ENCODE measurements around the gene HAND1.

Gene HAND1

DNA sequence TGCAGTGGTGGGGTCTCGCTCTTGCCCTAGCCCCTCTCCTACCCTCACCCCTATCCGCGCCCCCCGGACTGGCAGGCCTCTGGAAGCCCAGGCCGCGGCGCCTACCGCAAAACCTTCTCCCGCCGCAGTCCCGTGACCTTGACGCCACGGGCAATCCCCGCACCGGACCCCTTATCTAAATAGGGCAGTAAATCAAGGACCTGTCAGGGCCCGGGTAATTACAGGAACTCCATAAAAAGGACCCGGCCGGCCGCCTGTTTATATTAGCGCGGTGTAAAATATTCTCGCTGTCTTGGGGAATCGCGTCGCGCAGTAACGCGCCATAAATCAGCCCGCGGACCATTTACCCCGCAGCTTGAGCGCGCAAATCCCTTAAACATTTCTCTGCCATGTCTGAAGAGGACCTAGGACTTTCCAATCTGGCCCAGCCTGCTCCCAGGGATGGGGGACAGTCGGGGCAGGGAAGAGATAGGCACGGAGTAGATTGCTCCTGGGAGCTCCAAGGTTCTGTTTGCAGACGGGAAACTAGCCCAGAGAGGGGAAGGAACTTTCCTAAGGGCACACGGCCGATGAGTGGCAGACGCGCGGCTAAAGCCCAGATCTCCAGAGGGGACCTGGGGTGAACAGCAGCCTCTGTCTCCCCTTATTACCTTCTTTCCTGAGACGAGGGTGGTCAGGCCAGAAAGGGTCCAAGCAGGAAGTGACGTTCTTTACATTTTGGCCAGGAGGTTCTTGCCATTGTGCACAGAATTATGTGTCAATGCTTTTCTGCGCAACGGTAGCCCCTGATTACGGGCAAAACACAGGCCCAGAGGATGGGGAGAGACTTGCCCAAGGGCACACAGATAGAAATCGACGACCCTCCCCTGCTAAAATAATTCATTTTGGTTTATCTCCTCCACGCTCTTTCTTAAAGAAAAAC is 4.8 kb upstream of the HAND1 start:
- in situ Hi-C loops (cut with HindIII; ENCODE audit: low pct_ligation_motif_present, low pct_unique_long_range_greater_than_20kb, low sequenced_read_pairs), result no loop called here
- no peak for DNase-seq

DNA sequence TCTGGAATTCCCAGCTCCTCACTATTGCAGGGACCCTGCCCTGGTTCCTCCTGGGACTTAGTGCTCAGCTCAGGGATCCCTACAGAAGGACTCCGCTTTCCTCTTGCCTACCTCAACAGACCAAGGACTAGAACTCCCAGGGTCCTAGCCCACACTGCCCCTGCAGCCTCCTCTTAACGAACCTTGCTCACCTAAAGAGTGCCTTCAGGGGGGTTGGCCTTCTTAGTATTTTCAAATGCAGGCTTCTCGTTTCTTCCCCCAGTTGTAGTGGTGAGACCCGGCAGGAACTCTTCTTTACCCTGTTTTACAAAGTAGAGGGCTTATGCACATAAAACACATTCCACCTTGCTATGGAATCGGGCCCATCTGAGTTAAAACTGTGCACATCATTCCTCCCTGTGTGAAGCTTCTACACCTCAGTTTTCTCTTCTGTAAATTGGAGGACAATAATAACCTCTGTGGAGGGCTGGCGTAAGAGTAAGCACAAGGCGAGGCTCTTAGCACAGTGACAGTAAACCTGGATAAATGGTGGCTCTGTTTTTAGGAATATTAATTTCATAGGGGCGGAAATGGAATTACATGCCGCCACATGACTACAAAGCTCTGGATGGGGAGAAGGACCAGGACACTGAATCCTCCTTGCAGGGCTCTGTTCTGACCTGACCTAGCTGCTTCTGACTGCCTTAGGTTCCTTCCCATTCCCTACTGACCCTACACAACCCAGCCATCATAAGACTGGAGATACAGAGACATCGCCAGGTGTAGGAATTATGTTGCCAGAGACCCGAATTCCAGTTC is 3.8 kb upstream of the HAND1 start:
- in situ Hi-C loops (cut with HindIII; ENCODE audit: low pct_ligation_motif_present, low pct_unique_long_range_greater_than_20kb, low sequenced_read_pairs), result no loop called here
- DNase-seq, result no peak

DNA sequence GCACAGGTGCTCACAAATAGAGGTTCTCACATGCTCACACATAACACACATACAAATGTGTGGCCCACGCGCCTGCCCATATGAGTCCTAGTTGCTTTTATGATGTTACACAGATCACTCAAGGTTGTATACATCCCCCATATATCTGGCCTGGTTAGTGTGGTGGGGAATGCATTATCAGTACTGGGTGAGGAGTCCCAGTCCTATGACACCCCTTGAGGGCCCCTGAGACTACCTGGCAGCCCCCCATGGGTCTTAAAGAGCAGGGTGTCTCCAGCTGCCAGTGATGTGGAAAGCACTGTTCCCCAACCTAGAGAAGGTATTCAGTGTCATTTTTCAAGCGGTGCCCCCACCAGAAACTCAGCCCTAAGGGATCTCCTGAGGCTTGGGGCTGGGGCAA is 2.8 kb upstream of the HAND1 start:
- no peak for DNase-seq
- in situ Hi-C loops (cut with HindIII; ENCODE audit: low pct_ligation_motif_present, low pct_unique_long_range_greater_than_20kb, low sequenced_read_pairs), result no loop called here

DNA sequence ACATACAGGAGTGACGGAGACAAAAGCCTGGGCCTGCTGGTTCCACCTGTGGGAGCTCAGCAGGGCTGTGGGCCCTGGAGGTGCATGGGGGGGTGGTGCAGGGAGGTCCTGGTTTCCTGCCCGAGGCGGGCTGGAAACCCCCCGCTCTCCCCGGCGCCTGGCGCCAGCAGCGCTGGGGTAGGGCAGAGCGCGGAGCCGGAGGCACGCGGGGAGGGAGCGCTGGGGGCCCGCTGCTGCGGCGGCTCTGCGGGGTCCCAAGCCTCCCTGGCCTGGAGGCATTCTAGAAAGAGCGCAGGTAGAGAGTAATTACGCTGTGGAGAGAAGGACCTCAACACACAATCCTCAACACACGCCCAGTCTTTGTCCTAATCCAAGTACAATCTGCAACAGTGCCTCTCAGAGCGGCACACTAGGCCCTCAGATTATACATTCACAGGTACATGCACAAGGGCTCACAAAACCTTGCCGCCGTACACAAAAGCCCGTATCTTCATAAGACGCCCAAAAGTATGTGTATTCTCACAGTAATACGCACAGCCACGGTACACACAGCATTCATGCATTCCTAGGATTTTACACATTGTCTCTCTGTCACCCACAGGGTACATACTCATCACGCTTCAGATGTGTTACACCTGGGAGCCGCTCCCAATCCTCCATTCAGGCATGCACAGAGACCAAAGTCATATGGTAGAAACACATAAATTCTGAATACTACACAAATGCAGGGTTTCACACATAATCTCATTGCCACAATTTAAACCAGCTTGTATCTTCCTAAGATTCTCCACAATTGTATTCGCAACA is 2.1 kb upstream of the HAND1 start:
- DNase-seq, result no peak
- in situ Hi-C loops (cut with HindIII; ENCODE audit: low pct_ligation_motif_present, low pct_unique_long_range_greater_than_20kb, low sequenced_read_pairs), result no loop called here

DNA sequence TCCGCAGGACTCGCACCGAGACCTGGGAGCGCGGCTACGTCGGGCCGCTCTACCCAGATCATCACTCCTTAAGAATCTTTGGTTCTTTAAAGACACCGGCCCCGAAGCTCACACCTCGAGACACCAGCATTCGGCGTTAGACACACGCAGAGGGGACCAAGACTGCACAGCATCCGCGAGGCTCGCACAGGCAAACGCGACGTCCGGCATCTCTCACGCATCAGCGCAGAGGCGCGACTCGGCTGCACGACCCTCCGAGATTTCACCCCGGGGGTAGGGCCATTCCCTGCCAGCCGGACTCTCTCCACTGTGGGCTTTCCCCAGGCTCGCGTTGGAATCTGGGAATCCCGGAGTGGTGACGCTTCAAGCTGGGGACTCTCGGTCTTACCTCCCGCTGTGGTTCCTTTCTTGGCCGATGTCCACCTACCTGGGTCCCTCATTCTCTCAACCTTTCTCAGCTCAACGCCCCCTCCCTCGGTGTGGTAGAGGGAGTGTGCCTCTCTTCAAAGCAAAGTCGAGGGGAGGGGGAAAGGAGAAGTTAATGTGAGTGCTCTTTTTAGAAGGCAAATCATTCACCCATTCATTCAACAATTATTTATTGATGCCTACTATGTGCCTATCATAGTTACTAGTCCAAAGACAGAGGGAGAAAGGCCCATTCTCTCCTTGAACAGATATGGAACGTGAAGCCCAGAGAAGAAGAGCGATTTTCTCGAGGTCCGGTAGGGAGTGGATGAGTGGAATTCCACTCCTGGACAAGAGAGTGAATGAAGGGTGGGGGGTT is 1.3 kb upstream of the HAND1 start:
- in situ Hi-C loops (cut with HindIII; ENCODE audit: low pct_ligation_motif_present, low pct_unique_long_range_greater_than_20kb, low sequenced_read_pairs), result no loop called here
- no peak for DNase-seq

DNA sequence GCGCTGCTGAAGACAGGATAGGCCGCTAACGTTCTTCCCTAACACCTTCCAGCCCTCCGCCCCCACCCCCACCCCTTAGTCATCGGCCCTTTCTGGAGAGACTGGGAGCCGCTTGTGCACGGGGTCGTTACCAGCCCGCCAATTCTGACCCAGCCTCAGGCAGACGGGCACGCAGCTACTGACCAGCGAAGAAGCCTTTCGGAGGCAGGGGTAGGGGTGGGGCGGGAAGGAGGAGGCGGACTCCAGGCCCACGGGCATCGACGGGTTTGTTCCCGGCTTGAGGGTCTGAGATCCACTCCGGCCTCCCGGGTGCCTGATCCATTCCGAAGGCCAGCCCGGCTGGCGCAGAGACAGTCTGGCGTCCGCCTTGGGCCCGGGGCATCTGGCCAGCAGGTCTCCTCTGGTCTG is 729 bp upstream of the HAND1 start:
- in situ Hi-C loops (cut with HindIII; ENCODE audit: low pct_ligation_motif_present, low pct_unique_long_range_greater_than_20kb, low sequenced_read_pairs), result no loop called here
- DNase-seq, result no peak

DNA sequence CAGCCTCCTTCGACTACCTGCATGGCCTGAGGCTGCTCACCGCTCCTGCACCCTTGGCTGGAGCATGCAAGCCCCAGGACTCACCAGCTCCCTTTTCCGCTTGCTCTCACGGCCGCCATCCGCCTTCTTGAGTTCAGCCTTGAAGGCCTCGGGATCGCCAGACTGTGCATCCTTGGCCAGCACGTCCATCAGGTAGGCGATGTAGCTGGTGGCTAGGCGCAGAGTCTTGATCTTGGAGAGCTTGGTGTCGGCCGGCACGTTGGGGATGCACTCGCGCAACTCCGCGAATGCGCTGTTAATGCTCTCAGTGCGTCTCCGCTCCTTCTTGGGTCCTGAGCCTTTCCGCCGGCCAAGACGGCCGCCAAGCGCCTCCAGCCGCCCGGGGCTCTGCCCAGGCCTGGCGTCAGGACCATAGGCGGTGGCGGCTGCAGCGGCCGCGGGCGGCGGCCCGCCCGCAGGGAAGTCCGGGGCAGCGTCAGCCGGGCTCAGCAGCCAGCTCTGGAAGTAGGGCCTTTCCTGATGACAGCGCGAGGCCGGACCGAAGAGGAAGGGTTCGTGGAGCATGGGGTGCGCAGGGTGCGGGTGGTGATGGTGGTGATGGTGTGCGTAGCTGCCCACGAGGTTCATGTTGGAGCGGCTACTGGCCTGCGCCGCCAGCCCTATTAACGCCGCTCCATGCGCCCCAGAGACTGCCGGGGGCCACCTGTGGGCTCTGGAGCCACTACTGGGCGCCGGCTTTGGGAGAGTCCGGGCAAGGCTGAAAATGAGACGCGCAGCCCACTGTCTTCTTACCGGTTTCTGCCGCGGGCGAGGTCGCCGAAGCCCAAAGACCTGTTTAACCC is 424 bp downstream of the HAND1 start:
- in situ Hi-C loops (cut with HindIII; ENCODE audit: low pct_ligation_motif_present, low pct_unique_long_range_greater_than_20kb, low sequenced_read_pairs), result no loop called here
- no peak for DNase-seq

DNA sequence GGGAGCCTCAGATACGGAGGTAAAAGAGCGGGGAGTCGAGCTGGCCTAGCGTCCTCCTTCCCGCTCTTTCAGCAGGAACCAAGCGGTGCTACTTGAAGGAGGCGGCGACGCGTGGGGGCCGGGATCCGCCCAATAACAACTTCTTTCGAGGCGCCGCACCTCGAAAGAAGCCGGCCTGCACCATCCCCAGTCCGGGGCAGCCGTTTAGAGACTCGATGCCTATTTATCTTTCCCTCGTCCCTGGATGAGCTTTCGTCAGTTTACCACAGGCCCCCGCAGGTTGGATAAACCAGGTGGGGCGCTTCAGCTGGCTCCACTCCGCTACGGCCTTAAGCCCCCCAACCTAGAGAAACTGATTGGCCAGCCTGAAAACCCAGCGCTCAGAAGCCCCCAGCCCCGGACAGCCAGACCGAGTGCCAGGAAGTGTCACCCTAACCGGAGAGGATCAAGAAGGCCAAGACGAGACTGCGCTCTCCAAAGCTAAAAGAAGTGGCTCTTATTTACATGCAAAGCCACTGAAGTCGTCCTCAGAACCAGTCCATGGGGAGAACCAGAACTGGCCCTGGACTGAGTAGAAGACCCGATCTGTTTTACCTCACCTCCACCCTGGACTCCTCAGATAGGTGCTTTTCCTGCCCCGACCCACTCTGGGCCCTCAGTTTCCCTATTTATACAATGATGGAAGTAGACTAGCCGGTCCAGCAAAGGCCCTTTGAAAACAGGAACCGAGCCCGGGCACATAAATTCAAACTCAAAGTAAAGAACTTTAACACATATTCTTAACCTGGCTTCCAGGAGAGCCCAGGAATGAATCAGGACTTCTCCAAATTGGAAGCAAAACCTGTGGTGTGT is 1.4 kb downstream of the HAND1 start:
- in situ Hi-C loops (cut with HindIII; ENCODE audit: low pct_ligation_motif_present, low pct_unique_long_range_greater_than_20kb, low sequenced_read_pairs), result no loop called here

DNA sequence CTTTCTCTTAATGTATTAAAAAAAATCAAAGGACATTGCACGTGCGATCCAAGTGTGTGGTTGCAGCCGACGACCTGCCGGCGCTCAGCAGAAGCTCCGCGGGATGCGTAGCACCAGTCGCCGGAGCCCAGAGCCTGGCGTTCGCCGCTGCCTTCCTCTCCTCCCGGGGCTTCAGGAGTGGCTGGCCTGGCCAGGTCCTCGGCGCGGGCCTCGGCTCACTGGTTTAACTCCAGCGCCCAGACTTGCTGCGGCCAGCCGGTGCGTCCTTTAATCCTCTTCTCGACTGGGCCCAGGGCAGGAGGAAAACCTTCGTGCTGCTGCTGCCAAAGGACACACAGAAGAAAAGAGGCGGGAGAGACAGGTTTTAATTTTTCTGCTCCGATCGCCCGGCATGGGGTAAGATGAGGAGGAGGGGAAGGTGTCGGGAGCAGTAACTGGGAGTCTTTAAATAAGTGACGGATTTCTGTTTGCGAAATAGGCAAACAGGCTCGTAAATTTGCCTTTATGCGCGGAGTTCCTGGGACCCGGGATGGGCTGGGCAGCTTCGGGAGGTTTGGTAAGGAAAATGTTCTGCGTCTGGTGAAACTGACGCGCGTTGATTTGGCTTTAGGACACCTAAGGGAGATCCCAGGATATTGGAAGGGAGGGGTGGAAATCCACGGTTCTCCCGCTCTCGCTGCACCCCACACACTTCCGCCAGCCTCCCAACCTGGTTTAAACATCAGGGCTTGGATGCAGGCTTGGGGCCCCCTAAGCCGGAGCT is 2.3 kb downstream of the HAND1 start:
- in situ Hi-C loops (cut with HindIII; ENCODE audit: low pct_ligation_motif_present, low pct_unique_long_range_greater_than_20kb, low sequenced_read_pairs), result no loop called here
- no peak for DNase-seq

More for the DNA sequence above, 1.4 kb downstream of the HAND1 start:
- no peak for DNase-seq

DNA sequence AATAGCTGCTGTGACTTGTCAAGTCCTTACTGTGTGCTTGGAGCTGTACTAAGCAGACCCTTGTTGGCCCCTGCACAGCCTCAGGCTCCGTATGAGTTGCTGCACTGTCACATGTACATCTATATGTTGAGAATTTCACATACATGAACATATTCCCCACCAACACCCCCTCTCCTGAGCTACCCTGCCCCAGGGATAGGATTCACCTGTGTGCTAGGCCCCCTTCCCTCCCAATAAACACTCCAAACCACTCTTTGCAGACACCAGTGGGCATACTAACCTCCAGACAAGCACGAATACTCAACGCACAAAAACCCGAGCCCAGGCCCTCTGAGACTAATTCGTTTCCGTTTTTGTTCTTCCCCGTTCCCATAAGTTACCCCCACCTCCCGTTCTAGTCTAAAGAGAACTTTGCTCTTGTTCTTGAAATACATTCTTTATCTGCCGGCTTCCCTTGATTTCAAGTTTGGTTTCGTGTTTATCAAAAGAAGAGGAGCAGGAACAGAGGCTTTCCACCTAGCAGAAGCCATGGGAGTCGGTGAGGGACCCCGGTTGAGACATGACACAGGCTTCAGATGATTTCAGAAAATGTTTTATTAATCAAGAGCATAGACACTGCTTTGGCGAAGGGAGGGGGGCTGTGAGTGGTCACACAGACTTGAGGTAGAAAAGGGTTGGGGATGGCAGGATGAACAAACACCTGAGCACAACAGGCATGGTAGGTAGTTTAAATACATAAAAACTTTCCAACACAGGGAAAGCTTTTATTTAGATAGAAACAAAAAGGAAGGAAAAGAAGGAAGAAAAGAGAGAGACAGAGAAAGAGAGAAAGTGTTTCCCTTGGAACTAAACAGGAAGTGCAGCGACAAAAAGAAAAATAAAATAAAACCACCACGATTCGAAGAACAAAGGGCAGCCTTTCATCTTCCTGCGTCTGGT is 3.4 kb downstream of the HAND1 start:
- in situ Hi-C loops (cut with HindIII; ENCODE audit: low pct_ligation_motif_present, low pct_unique_long_range_greater_than_20kb, low sequenced_read_pairs), result no loop called here
- DNase-seq, result no peak

DNA sequence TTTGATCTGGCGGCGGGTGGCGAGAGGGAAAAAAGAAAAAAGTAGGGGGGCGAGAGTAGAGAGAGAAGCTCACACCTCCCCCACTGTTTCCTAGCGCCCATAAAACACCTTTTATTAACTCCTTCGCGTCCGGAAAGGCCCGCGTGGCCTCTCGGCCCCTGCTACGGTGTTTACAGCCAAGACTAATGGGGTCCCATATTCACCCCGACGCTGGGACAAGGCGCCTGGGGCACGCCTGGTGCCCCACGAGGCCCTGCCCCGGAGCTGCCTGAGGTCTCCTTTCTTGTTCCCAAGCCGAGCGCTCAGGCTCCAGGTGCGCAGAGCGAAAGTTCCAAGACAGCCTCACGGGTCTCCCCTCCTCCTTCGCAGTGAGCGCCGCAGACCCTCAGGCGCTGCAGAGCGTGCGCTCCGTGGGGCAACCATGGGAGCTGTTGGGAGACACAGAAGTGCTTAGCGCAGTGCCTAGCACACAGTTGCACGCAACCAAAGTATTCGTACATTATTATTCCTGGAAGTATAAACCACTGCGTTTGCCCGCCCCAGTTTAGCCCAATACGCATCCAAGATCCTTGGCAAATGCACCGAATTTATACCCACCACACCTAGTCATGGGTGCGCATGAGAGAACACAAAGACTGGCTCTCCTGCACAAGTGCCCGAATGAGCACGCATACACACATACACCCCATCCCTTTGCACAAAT is 4.3 kb downstream of the HAND1 start:
- in situ Hi-C loops (cut with HindIII; ENCODE audit: low pct_ligation_motif_present, low pct_unique_long_range_greater_than_20kb, low sequenced_read_pairs), result no loop called here
- no peak for DNase-seq

DNA sequence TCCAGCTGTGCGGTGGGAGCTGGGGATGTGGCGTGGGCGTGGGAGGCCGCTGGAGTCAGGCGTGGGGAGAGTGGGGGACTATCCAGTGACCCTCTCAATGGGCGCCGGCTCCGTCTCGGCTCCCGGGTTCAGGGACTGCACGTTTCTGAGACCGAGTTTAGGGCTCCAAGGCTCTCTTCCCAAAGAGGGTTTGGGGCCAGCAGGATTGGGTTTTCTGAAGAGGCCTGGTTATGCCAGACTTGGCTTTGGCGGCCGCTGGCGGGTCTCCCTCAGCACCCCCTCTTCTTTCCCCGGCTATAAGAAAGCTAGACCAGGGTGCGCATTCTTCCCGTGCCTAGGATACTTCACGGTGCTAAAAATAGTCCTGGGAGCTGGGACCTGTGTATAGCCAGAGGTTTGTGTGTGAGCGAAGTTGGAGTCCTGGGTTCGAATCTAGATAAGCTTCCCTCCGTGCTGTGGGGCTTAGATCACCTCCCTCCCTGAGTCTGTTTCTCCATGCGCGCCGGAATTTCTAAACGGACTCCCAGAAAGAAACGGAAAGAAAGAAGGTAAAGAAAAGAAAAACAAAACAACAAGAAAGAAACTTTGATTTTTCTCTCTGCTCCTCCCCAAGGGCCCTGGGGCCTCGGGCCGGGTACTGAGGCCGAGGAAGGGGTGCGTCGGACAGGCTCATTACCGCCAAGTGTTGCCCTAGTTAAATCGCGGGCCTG is 5.0 kb downstream of the HAND1 start:
- in situ Hi-C loops (cut with HindIII; ENCODE audit: low pct_ligation_motif_present, low pct_unique_long_range_greater_than_20kb, low sequenced_read_pairs), result no loop called here
- DNase-seq, result no peak

DNA sequence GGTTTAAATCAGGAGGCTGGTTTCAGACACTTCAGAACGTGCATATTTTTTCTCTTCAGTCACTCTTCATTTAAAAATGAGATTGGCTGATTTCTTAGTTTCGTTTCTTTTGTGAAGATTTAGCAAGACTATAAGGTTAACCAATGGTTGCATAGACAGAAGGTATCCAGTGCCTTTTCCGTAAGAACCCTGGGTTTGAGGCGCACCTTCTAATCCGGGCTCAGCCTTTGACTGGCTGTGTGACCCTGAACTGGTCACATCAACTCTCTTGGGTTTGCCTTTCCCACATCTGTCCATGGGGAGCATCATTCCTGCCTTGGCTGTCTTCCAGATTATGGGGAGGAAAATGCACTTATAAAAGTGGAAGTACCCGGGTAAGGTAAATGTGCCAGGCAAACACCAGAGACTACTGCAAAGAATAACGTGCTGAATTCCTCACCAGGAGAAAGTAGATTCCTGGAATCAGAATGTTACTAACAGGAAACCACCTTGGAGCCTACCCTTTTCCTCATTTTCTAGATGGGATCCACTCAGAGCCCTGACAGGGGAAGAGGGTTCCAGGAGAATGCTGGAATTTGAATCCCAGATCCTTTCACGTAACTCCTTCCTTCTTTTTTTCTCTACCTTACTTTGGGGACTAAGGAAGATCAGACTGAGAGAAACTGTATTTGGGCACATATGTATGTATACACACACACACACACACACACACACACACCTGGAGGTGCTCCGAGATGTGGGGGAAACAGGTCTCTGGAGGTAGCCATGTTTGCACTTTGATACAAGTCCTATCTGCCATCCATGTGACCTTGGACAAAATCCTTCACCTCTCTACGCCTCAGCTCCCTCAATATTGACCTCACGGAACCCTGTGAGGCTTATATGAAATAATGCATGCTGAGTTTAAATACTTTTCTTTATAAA is 6.8 kb downstream of the HAND1 start:
- no peak for DNase-seq
- in situ Hi-C loops (cut with HindIII; ENCODE audit: low pct_ligation_motif_present, low pct_unique_long_range_greater_than_20kb, low sequenced_read_pairs), result no loop called here

All from ACHN (cell line).